Measurements from ENCODE around the gene GPD1L. TPM values are rescaled to one million over a fixed set of nuclear protein-coding genes. Genes with fewer than 3 reads are reported as not detected.

Gene GPD1L
- total and polyA plus RNA-seq, 2 of the 4 experiments (the other 2 are of a cell fraction), result 3.9 to 7.9 TPM

DNA sequence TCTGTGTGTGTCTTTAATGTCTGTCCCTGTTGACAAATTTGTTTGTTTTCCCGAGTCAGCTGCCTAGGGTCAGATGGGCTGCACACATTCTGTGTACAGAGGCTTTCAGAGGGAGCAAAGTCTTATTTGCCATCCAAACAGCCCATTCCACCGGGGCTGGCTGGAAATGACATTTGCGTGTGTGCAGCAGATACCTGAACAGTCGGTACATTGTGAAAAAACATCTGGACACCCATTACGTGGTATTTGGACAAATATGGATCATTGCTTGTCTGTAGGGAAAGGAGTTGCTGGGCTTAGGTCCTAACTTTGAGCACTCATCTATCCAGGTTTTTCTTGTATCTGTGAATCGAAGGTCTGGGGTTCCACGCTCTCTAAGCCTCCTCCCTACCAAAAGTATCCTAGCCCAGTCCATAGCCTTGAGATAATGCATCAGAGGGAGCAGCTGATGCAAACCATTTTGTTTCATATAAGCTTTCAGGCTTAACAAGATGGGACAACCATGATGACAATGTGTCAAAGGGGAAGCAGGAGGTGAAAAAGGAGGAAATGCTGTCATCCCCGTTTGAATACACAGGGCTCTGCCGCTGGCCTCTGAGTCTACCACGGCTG, 109.9 kb downstream of the GPD1L start:
- dilution Hi-C loops (cut with HindIII; ENCODE audit: low sequenced_read_pairs, unreplicated experiment), result no loop called here
- Histone ChIP-seq H3K4me3 (ENCODE audit: insufficient read depth, low read depth, low read length) (no peak overlapping the region), H2BK15ac (ENCODE audit: low read depth, low read length) (no peak overlapping the region), H3K9me1 (ENCODE audit: insufficient read depth, low read length) (no peaks in the 10 kb centered on the region), H2AK5ac (ENCODE audit: low read depth, low read length) (no peak overlapping the region), H3K14ac (replicated peaks; ENCODE audit: low read depth, low read length) (no peak overlapping the region), H2BK120ac (ENCODE audit: low read depth, low read length) (no peak overlapping the region), H3K79me1 (ENCODE audit: low read depth in 1 of 2, low read length in 2 of 2) (no peaks in the 10 kb centered on the region), H3K4me1 (ENCODE audit: control insufficient read depth, insufficient read depth, low read length) (no peaks in the 10 kb centered on the region), H3K27ac (ENCODE audit: insufficient read depth, low read length) (no peak overlapping the region), H3K4ac (ENCODE audit: low read depth, low read length) (no peak overlapping the region), H3K4me2 (ENCODE audit: low read depth, low read length) (no peak overlapping the region), H4K5ac (ENCODE audit: low read depth, low read length) (no peak overlapping the region), H3K9me3 (ENCODE audit: control insufficient read depth, insufficient read depth, low read length) (peaks cover 3% of the 10 kb centered on the region; the same call in 1 of the 2 replicates), H3K9ac (ENCODE audit: low read depth, low read length) (no peak overlapping the region), H3K27me3 (ENCODE audit: control insufficient read depth, insufficient read depth, low read length) (no peaks in the 10 kb centered on the region; the same call in none of the 2 replicates), H3K23ac (ENCODE audit: low read depth, low read length) (no peak overlapping the region), H3K56ac (ENCODE audit: extremely low read depth, insufficient read depth, low read length) (no peak overlapping the region), H3K36me3 (ENCODE audit: control insufficient read depth, insufficient read depth, low read length) (no peaks in the 10 kb centered on the region), H4K20me1 (ENCODE audit: insufficient read depth, low read length) (no peaks in the 10 kb centered on the region), H4K8ac (ENCODE audit: low read depth in 2 of 2, low read length in 2 of 2) (no peak overlapping the region), H2AK9ac (replicated peaks; ENCODE audit: low read depth, low read length, poor library complexity) (no peak overlapping the region), H2AFZ (replicated peaks; ENCODE audit: low read length, poor library complexity) (no peak overlapping the region), H2BK5ac (ENCODE audit: low read depth, low read length, poor library complexity, severe bottlenecking) (no peak overlapping the region), H2BK20ac (ENCODE audit: low read depth, low read length) (no peak overlapping the region), H3K18ac (ENCODE audit: low read depth, low read length) (no peak overlapping the region), H4K91ac (ENCODE audit: insufficient read depth, low read depth, low read length) (no peak overlapping the region)
- intact Hi-C loops (cut with micrococcal nuclease), result no loop called here
- POLR2A ChIA-PET (ENCODE audit: unreplicated experiment), result no interaction called here
- WGBS, 2 experiments (ENCODE audit: extremely low coverage in 2 of 2, insufficient read length in 1 of 2), result no CpG with 5 or more reads among the region's 10 CpGs
- TF ChIP-seq RCOR1 (IDR thresholded peaks at IDR 0.05; ENCODE audit: insufficient replicate concordance, low read length) (no peak), MAFK (IDR thresholded peaks at IDR 0.05; ENCODE audit: low read depth, low read length) (no peak), MAZ (IDR thresholded peaks at IDR 0.05; ENCODE audit: borderline replicate concordance, low read depth, low read length) (no peak), RFX5 (IDR thresholded peaks at IDR 0.05; ENCODE audit: low read depth, low read length) (no peak), POLR2A (IDR thresholded peaks at IDR 0.05; ENCODE audit: low read depth, low read length) (no peak), ELK1 (IDR thresholded peaks at IDR 0.05; ENCODE audit: borderline replicate concordance, low read depth, low read length) (no peak), CHD1 (IDR thresholded peaks at IDR 0.05; ENCODE audit: low read depth, low read length) (no peak), SMC3 (IDR thresholded peaks at IDR 0.05; ENCODE audit: low read depth, low read length) (no peak), FOS (IDR thresholded peaks at IDR 0.05; ENCODE audit: low read depth, low read length) (no peak), RAD21 (IDR thresholded peaks at IDR 0.05; ENCODE audit: low read length) (no peak), BHLHE40 (IDR thresholded peaks at IDR 0.05; ENCODE audit: low read depth, low read length) (no peak), MXI1 (IDR thresholded peaks at IDR 0.05; ENCODE audit: borderline replicate concordance, low read depth, low read length) (no peak)
- TF ChIP-seq, protein P1, sequence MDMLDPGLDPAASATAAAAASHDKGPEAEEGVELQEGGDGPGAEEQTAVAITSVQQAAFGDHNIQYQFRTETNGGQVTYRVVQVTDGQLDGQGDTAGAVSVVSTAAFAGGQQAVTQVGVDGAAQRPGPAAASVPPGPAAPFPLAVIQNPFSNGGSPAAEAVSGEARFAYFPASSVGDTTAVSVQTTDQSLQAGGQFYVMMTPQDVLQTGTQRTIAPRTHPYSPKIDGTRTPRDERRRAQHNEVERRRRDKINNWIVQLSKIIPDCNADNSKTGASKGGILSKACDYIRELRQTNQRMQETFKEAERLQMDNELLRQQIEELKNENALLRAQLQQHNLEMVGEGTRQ (IDR thresholded peaks at IDR 0.05; ENCODE audit: low read depth, low read length), result no peak
- TF ChIP-seq, protein P2, sequence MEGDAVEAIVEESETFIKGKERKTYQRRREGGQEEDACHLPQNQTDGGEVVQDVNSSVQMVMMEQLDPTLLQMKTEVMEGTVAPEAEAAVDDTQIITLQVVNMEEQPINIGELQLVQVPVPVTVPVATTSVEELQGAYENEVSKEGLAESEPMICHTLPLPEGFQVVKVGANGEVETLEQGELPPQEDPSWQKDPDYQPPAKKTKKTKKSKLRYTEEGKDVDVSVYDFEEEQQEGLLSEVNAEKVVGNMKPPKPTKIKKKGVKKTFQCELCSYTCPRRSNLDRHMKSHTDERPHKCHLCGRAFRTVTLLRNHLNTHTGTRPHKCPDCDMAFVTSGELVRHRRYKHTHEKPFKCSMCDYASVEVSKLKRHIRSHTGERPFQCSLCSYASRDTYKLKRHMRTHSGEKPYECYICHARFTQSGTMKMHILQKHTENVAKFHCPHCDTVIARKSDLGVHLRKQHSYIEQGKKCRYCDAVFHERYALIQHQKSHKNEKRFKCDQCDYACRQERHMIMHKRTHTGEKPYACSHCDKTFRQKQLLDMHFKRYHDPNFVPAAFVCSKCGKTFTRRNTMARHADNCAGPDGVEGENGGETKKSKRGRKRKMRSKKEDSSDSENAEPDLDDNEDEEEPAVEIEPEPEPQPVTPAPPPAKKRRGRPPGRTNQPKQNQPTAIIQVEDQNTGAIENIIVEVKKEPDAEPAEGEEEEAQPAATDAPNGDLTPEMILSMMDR (conservative IDR thresholded peaks at IDR 0.05; ENCODE audit: low read depth, low read length), result no peak
- ATAC-seq (ENCODE audit: low read depth), result no peak
- CTCF ChIA-PET, result interaction anchor here (1.0 kb wide), 1 partner anchor 15 kb away, joined by 3 read pairs; no protein-coding TSS in a partner anchor
- in situ Hi-C loops (cut with MboI; ENCODE audit: low sequenced_read_pairs), result no loop called here
- DNase-seq, result no peak
- BruUV-seq (replicated peaks), result no TSS peak
